Measurements from ENCODE around the gene ARIH2.

GRCh38 chr3:48982016-48982415 lies 63.4 kb downstream of the ARIH2 start:
- TF ChIP-seq HNRNPLL (IDR thresholded peaks at IDR 0.05; ENCODE audit: low read depth, low read length, poor library complexity, severe bottlenecking), result no peak
- TF ChIP-seq USF2 (CRISPR knock-in tag; IDR thresholded peaks at IDR 0.05), result no peak
- TF ChIP-seq ZNF217 (CRISPR knock-in tag; IDR thresholded peaks at IDR 0.05), result no peak
- TF ChIP-seq ZZZ3 (IDR thresholded peaks at IDR 0.05), result no peak
